ENCODE measurements around the gene DNAH17.

The DNAH17 gene

GRCh38 chr17:78411241-78411857 is 165.8 kb downstream of the DNAH17 start:
- no peak for DNase-seq (ENCODE audit: low read depth)

DNA sequence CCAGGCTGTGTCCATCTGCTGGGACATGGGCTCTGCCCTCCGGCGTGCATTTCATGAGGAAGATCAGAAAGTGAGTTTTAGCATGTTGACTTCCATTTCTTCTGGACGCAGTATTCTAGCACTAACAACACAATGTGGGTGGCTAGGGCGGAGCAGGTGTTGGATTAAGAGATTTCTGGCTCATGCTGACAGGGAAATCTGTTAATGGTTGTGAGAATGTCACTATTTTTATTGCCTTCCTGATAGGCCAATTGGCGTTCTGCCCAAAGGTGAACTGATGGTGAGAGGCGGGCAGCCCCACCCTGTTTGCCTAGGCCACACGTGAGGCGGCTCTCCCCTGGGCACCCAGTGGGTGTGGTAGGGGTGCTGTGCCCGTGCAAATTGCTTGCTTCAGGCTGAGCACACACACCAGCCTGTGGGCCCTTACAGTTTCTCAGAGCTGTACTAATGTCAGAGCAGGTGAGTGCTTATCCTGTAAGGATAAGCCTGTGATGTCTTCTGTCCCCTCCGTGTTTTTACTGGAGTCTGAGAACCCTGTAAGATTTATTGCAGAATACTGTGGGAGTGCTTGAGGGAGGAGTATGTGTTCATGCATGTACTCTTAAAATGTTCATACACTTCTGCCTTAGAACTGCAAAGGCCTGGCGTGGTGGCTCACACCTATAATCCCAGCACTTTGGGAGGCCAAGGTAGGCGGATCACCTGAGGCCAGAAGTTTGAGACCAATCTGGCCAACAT is 167.8 kb downstream of the DNAH17 start:
- DNase-seq (ENCODE audit: low read depth), result no peak

- no peak for DNase-seq (ENCODE audit: low read depth)
Observed at GRCh38 chr17:78408476-78409050, 168.6 kb downstream of the DNAH17 start.

DNA sequence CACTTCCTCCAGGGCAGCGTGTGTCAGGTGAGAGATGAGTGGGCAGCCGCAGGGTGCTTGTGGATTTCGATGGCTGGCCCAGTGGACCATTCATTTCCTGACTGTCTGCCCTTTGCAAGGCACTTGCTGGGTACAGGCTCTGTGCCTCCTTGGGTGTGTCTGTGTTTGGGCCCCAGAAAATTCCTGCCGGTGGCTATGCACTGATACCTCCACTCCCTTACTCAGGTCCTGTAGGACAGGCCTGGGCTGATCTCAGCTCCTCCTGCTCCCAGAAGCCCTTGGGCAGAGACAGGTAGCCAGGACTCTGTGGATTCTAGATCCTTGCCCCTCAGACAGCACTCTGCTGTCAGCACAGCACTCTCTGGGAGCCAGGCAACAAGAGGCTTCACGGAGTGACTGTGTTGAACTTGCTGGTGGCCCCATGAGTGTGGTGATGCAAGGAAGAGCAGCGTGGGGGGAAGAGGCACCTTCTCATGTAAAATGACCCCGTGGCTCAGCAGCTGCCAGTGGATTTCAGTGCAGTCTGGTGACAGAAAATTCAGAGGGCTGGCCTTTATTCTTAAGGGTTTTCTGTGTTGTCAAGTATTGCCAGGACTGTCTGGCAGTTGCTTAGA is 169.7 kb downstream of the DNAH17 start:
- DNase-seq (ENCODE audit: low read depth), result no peak

DNA sequence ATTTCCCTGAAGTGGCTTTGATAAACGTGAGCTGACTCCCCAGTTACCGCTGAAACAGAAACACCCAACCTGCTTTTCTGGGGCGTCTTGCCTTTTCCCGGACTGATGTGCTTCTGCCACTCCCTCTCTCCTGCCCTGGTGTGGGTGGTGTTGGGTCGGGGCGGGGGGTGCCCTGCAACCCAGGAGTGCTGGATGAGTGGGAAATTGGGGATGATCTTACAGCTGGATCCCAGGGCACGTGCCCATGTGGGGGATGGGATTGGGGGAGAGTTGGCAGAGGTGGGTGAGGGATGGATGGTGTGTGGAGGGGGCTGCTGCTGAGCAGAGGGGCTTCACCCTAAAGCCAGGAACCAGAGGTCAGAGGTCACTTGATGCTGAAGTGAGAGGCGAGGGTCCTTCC is 170.3 kb downstream of the DNAH17 start:
- DNase-seq (ENCODE audit: low read depth), result no peak

- DNase-seq (ENCODE audit: low read depth), result no peak
Observed at GRCh38 chr17:78406396-78406795, 170.8 kb downstream of the DNAH17 start.

GRCh38 chr17:78403822-78404221 is 173.4 kb downstream of the DNAH17 start:
- DNase-seq (ENCODE audit: low read depth), result no peak

GRCh38 chr17:78401891-78402290 is 175.3 kb downstream of the DNAH17 start:
- DNase-seq (ENCODE audit: low read depth), result no peak

GRCh38 chr17:78401246-78401645 is 175.9 kb downstream of the DNAH17 start:
- no peak for DNase-seq (ENCODE audit: low read depth)

GRCh38 chr17:78400581-78401240 is 176.5 kb downstream of the DNAH17 start:
- no peak for DNase-seq (ENCODE audit: low read depth)

DNA sequence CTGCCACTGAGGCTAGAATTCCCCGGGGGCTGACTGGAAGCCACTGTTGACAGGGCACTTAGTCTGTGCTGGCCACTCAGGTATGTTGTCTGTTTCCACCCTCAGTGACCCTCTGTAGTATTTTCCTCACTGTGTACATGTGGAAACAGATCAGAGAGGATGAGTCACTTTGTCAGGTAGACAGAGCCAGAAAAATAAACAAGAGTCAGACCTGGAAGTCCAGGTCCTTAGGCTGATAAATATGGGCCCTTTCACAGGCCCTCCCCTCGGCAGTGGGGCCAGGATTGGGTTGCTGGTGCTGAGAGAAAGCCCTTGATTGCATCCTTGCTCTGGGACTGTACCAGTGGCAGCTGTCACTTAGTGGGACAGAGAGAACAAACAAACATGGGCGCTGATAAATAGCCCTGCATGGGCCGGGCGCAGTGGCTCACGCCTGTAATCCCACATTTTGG is 177.5 kb downstream of the DNAH17 start:
- DNase-seq (ENCODE audit: low read depth), result no peak

GRCh38 chr17:78399028-78399692 is 178.0 kb downstream of the DNAH17 start:
- no peak for DNase-seq (ENCODE audit: low read depth)

- DNase-seq (ENCODE audit: low read depth), result no peak
Observed at GRCh38 chr17:78398390-78398789, 178.8 kb downstream of the DNAH17 start.

DNA sequence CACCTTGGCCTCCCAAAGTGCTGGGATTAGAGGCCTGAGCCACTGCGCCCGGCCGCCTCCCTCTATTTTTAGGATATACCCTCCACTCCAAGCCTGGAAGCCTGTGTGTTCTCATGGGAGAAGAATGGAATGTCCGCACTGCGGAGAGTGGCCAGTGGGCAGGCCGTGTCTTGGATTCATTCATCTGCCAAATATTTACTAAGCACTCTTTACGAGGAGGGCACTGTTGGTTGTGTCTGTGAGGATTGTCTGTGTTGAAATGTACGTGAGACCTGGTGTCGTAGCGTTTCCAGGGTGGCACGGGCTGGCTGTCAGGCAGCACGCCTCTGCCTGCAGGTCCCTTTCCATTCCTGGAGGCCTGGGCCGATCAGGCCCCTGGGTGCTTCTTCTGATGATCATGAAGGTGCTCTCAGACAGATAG is 179.5 kb downstream of the DNAH17 start:
- DNase-seq (ENCODE audit: low read depth), result no peak

GRCh38 chr17:78396441-78397337 is 180.5 kb downstream of the DNAH17 start:
- DNase-seq (ENCODE audit: low read depth), result no peak

DNA sequence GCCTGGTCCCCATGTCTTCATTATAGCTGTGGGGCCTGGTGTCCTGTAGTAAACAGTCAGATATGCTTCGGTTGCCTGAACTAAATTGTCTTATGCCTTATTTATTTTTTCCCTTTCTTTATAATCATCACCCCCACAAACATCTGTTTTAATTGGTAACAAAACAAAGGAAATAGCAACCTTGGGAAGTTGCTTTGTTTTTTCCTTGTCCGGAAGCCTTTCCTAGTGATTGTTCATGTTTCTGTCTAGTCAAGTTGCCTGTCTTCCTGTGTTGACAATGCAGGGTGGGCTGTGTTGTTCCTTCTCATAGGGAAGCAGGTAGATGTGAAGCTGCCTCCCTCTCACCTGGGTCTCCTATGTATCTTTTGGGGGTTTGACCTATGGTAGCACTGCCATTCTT is 182.0 kb downstream of the DNAH17 start:
- DNase-seq (ENCODE audit: low read depth), result no peak

GRCh38 chr17:78394209-78394608 is 183.0 kb downstream of the DNAH17 start:
- DNase-seq (ENCODE audit: low read depth), result no peak

DNA sequence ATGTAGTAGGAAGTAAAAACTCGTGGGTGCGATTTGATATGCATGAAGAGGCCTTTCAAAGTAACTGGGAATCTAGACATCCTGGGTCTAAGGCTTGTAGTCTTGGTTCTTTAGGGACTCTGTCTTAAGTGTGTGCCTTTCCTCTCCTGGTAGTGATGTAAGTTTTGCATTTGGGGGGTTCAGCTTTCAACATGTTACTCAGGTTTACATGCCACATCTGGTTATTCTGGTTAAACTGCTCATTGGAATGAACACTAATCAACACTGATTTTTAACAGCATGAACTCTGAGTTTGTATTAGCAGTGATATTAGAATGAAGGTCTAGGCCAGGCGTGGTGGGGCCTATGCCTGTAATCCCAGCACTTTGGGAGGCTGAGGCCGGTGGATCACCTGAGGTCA is 183.6 kb downstream of the DNAH17 start:
- no peak for DNase-seq (ENCODE audit: low read depth)

- DNase-seq (ENCODE audit: low read depth), result no peak
Observed at GRCh38 chr17:78392295-78392694, 184.9 kb downstream of the DNAH17 start.

- DNase-seq (ENCODE audit: low read depth), result no peak
Observed at GRCh38 chr17:78391843-78392242, 185.4 kb downstream of the DNAH17 start.

DNA sequence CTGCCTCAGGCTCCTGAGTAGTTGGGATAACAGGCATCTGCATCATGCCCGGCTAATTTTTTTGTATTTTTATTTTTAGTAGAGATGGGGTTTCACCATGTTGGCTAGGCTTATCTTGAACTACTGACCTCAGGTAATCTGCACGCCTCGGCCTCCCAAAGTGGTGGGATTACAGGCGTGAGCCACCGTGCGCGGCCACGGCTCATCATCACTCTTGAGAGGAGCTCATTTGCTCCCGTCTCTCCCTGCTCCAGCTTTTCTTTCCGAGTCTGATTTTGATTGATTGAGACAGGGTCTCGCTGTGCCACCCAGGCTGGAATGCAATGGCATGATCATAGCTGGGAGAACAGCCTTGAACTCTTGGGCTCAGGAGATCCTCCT is 186.2 kb downstream of the DNAH17 start:
- DNase-seq (ENCODE audit: low read depth), result no peak
